Activated CD4-positive, alpha-beta memory T cell treated with anti-CD3 and anti-CD28 coated beads for 36 hours (primary cell): ENCODE results near the gene FRMD1. TPM values are rescaled to one million over a fixed set of nuclear protein-coding genes. Genes with fewer than 3 reads are reported as not detected.

ENCODE experiments used
- CTCF ChIA-PET: fragments of 350-600 bp; sonication (Branson Sonifier 250); formaldehyde crosslinking; loops from one replicate; lab custom pipeline; 2021; ENCODE audit warnings: antibody characterized with exemption, inconsistent platforms; lab: Charles Lee
- POLR2A ChIA-PET: fragments of 350-600 bp; sonication (Branson Sonifier 250); formaldehyde crosslinking; loops from one replicate; lab custom pipeline; 2021; ENCODE audit warnings: antibody characterized with exemption; lab: Charles Lee
- DNase-seq: peaks from one replicate; pipeline ENCODE4 v3.0.0-alpha.2; 2020
- H3K27ac Mint-ChIP-seq: one replicate; pipeline ENCODE4 v1.8.0; 2021; ENCODE audit warnings: mixed read lengths
- H3K27me3 Mint-ChIP-seq: one replicate; pipeline ENCODE4 v1.8.0; 2021; ENCODE audit warnings: mixed read lengths
- H3K36me3 Mint-ChIP-seq: one replicate; pipeline ENCODE4 v1.8.0; 2021; ENCODE audit warnings: mixed read lengths
- H3K4me1 Mint-ChIP-seq: one replicate; pipeline ENCODE4 v1.8.0; 2021; ENCODE audit warnings: low read depth, mixed read lengths
- H3K4me3 Mint-ChIP-seq: one replicate; pipeline ENCODE4 v1.8.0; 2021; ENCODE audit warnings: mild to moderate bottlenecking, mixed read lengths
- H3K9me3 Mint-ChIP-seq: one replicate; pipeline ENCODE4 v1.8.0; 2021; ENCODE audit warnings: mixed read lengths
- intact Hi-C: fragments of 100-400 bp; cut with micrococcal nuclease; formaldehyde crosslinking; loops from one replicate; pipeline ENCODE4 v1.15.1; 2023
- total RNA-seq, 2 experiments: library from RNA; stranded (reverse); gene quantifications; one replicate each; pipeline ENCODE4 v1.2.3, GENCODE V29; 2021

FRMD1 gene
- total RNA-seq, 2 experiments from 2014 or later = not detected

DNA sequence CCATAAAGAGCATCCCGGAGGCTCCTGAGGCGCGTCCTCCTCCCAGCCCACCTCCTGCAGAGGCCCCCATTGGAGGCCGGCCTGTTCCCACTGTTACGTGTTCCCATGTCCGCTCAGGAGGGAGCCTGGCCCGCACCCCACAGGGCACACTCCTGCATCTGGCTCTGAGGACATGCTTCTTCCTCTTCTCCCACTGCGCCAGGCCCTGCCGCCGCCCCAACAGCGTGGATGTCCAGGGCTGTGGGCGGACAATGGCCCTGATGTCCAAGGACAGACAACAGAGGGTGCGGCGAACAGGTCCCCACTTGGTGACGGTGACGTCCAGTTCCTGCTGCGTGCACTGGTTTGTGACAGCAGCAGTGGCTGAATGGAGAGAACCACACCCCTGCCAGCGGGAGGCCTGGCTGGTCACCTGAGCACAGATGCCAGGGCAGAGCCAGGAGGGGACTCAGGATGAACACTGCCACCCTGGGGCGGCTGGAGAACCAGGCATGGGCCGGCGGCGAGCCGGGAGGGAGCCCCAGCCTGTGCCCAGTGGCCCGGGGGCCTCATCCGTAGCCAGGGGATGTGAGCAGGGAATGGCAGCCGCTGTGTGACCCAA, 26.6 kb downstream of the FRMD1 start:
- H3K4me3 Mint-ChIP-seq = no peak overlapping the region
- no peak overlapping the region for H3K27ac Mint-ChIP-seq
- POLR2A ChIA-PET = no interaction called here
- CTCF ChIA-PET = no interaction called here
- no peaks in the 10 kb centered on the region for H3K36me3 Mint-ChIP-seq
- H3K9me3 Mint-ChIP-seq = no peaks in the 10 kb centered on the region
- no peak for DNase-seq
- H3K4me1 Mint-ChIP-seq = no peaks in the 10 kb centered on the region
- intact Hi-C loops = no loop called here
- no peaks in the 10 kb centered on the region for H3K27me3 Mint-ChIP-seq

- H3K36me3 Mint-ChIP-seq = no peaks in the 10 kb centered on the region
- no peak for DNase-seq
- no peak overlapping the region for H3K27ac Mint-ChIP-seq
- no peaks in the 10 kb centered on the region for H3K9me3 Mint-ChIP-seq
- H3K4me1 Mint-ChIP-seq = no peaks in the 10 kb centered on the region
- ChIA-PET CTCF (no interaction called here), POLR2A (no interaction called here)
- H3K4me3 Mint-ChIP-seq = no peak overlapping the region
- no peaks in the 10 kb centered on the region for H3K27me3 Mint-ChIP-seq
- intact Hi-C loops = no loop called here
These were observed 27.4 kb downstream of the FRMD1 start for GRCh38 chr6:168051648-168052047.

GRCh38 chr6:168050881-168051586, 28.0 kb downstream of the FRMD1 start:
- intact Hi-C loops = no loop called here
- Mint-ChIP-seq H3K27ac (no peak overlapping the region), H3K4me1 (no peaks in the 10 kb centered on the region), H3K9me3 (no peaks in the 10 kb centered on the region), H3K36me3 (no peaks in the 10 kb centered on the region), H3K27me3 (no peaks in the 10 kb centered on the region), H3K4me3 (no peak overlapping the region)
- POLR2A ChIA-PET = no interaction called here
- CTCF ChIA-PET = no interaction called here
- DNase-seq = no peak

GRCh38 chr6:168050225-168050880, 28.7 kb downstream of the FRMD1 start:
- H3K9me3 Mint-ChIP-seq = no peaks in the 10 kb centered on the region
- POLR2A ChIA-PET = no interaction called here
- CTCF ChIA-PET = no interaction called here
- intact Hi-C loops = no loop called here
- H3K4me1 Mint-ChIP-seq = no peaks in the 10 kb centered on the region
- no peaks in the 10 kb centered on the region for H3K36me3 Mint-ChIP-seq
- DNase-seq = no peak
- H3K27me3 Mint-ChIP-seq = no peaks in the 10 kb centered on the region
- H3K4me3 Mint-ChIP-seq = no peak overlapping the region
- no peak overlapping the region for H3K27ac Mint-ChIP-seq

- Mint-ChIP-seq H3K4me3 (no peak overlapping the region), H3K36me3 (no peaks in the 10 kb centered on the region), H3K27ac (no peak overlapping the region), H3K4me1 (no peaks in the 10 kb centered on the region), H3K27me3 (no peaks in the 10 kb centered on the region), H3K9me3 (no peaks in the 10 kb centered on the region)
- DNase-seq = no peak
- intact Hi-C loops = no loop called here
- CTCF ChIA-PET = no interaction called here
- POLR2A ChIA-PET = no interaction called here
These were observed 29.2 kb downstream of the FRMD1 start for GRCh38 chr6:168049706-168050224.

GRCh38 chr6:168049277-168049676, 29.7 kb downstream of the FRMD1 start:
- no peak overlapping the region for H3K4me3 Mint-ChIP-seq
- intact Hi-C loops = no loop called here
- H3K27ac Mint-ChIP-seq = no peak overlapping the region
- ChIA-PET CTCF (no interaction called here), POLR2A (no interaction called here)
- H3K27me3 Mint-ChIP-seq = no peaks in the 10 kb centered on the region
- no peaks in the 10 kb centered on the region for H3K4me1 Mint-ChIP-seq
- H3K36me3 Mint-ChIP-seq = no peaks in the 10 kb centered on the region
- no peaks in the 10 kb centered on the region for H3K9me3 Mint-ChIP-seq
- no peak for DNase-seq

GRCh38 chr6:168048724-168049025, 30.3 kb downstream of the FRMD1 start:
- H3K27ac Mint-ChIP-seq = no peak overlapping the region

DNA sequence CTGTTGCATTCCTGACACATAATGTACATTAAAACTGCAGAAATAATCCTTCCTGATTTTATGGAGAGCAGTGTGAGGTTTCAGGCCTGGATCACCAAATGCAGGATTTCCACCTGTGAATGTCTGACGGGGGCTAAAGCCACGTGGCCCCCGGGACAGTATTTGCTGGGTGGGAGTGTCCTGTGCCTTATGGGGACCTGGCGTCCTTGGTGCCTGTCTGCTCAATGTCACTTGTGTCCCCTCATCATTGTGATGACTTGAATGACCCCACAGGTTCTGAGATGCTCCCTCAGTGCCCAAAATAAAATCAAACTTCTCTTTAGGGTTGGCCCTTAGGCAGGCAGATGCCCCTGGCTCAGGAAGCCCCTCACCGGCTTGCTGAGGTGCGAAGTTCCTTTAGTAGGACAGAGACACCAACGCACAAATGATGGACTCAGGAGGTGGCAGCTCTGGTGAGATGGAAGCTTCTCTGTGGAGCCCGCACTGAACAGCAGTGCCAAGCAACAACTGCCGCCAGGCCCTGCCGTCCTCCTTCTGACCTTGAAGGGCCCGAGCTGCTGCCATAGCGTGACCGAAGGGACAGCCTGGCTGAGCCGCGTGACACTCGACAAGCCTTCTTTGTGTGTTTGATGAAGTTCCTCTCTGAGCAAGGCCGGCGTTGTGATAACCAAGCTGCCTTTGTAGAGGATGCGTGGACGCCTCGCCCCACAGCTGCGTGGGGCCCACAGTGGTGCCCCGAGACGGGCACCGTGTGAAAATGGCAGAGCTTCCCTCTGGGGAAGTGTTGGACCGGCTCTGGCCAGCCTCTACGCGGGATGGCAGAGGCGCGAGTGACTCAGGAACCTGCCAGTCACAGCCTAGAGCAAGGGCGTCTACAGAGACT, 30.9 kb downstream of the FRMD1 start:
- H3K4me3 Mint-ChIP-seq = no peak overlapping the region

More at GRCh38 chr6:168048724-168049025, 30.3 kb downstream of the FRMD1 start:
- no peaks in the 10 kb centered on the region for H3K27me3 Mint-ChIP-seq
- ChIA-PET CTCF (no interaction called here), POLR2A (no interaction called here)
- intact Hi-C loops = no loop called here
- no peaks in the 10 kb centered on the region for H3K4me1 Mint-ChIP-seq
- H3K4me3 Mint-ChIP-seq = no peak overlapping the region
- no peaks in the 10 kb centered on the region for H3K36me3 Mint-ChIP-seq
- no peak for DNase-seq
- H3K9me3 Mint-ChIP-seq = no peaks in the 10 kb centered on the region

GRCh38 chr6:168046696-168047095, 32.3 kb downstream of the FRMD1 start:
- no peaks in the 10 kb centered on the region for H3K9me3 Mint-ChIP-seq
- DNase-seq = no peak
- no peak overlapping the region for H3K4me3 Mint-ChIP-seq
- H3K4me1 Mint-ChIP-seq = no peaks in the 10 kb centered on the region
- no peaks in the 10 kb centered on the region for H3K36me3 Mint-ChIP-seq
- POLR2A ChIA-PET = no interaction called here
- CTCF ChIA-PET = no interaction called here
- intact Hi-C loops = no loop called here
- H3K27me3 Mint-ChIP-seq = no peaks in the 10 kb centered on the region
- H3K27ac Mint-ChIP-seq = no peak overlapping the region

More for the DNA sequence above, 30.9 kb downstream of the FRMD1 start:
- no peaks in the 10 kb centered on the region for H3K4me1 Mint-ChIP-seq
- ChIA-PET CTCF (no interaction called here), POLR2A (no interaction called here)
- H3K27me3 Mint-ChIP-seq = no peaks in the 10 kb centered on the region
- intact Hi-C loops = no loop called here
- H3K9me3 Mint-ChIP-seq = no peaks in the 10 kb centered on the region
- no peak for DNase-seq
- no peak overlapping the region for H3K27ac Mint-ChIP-seq
- H3K36me3 Mint-ChIP-seq = no peaks in the 10 kb centered on the region

GRCh38 chr6:168045706-168046620, 33.0 kb downstream of the FRMD1 start:
- Mint-ChIP-seq H3K9me3 (no peaks in the 10 kb centered on the region), H3K4me1 (no peaks in the 10 kb centered on the region), H3K27me3 (no peaks in the 10 kb centered on the region), H3K4me3 (no peak overlapping the region), H3K36me3 (no peaks in the 10 kb centered on the region), H3K27ac (no peak overlapping the region)
- DNase-seq = no peak
- ChIA-PET POLR2A (no interaction called here), CTCF (no interaction called here)
- intact Hi-C loops = no loop called here

GRCh38 chr6:168045141-168045691, 33.8 kb downstream of the FRMD1 start:
- H3K36me3 Mint-ChIP-seq = peaks cover 3% of the 10 kb centered on the region
- no peaks in the 10 kb centered on the region for H3K4me1 Mint-ChIP-seq
- no peak overlapping the region for H3K27ac Mint-ChIP-seq
- no peaks in the 10 kb centered on the region for H3K27me3 Mint-ChIP-seq
- intact Hi-C loops = no loop called here
- DNase-seq = no peak
- peaks cover 4% of the 10 kb centered on the region for H3K9me3 Mint-ChIP-seq
- ChIA-PET CTCF (no interaction called here), POLR2A (no interaction called here)
- no peak overlapping the region for H3K4me3 Mint-ChIP-seq
